H1 (cell line): ENCODE measurements around the gene WWC1. TPM values are rescaled to one million over a fixed set of nuclear protein-coding genes. Genes with fewer than 3 reads are reported as not detected.

Source experiments
- CTCF ChIA-PET: fragments of 300-600 bp; sonication (Branson Sonifier 250); formaldehyde crosslinking; loops from one replicate; lab custom pipeline; 2021; ENCODE audit not compliant: partially characterized antibody; lab: Charles Lee
- POLR2A ChIA-PET: fragments of 300-600 bp; sonication (Branson Sonifier 250); formaldehyde crosslinking; loops from one replicate; lab custom pipeline; 2021; ENCODE audit warnings: inconsistent platforms; ENCODE audit not compliant: partially characterized antibody; lab: Charles Lee
- DNase-seq, 2 experiments: peaks; one replicate each; pipeline versions ENCODE4 v3.0.0 to v3.0.0-alpha.2; 2010 to 2022; ENCODE audit warnings: low spot score in 2 of 2, low read depth in 1 of 2, mixed read lengths in 1 of 2
- FAIRE-seq: peaks from 2 replicates; lab custom pipeline; 2011; peaks lifted over from hg19 to GRCh38; lab: Jason Lieb, UNC
- H2AFZ ChIP-seq: 2 replicates; pipeline ENCODE4 v1.8.1; 2012; ENCODE audit warnings: low read length, inconsistent platforms
- H2AK5ac ChIP-seq: 2 replicates; pipeline ENCODE4 v1.6.1; 2013; ENCODE audit warnings: low read depth, low read length
- H2BK120ac ChIP-seq: replicated peaks from 2 replicates; pipeline ENCODE3; 2013; ENCODE audit warnings: low read depth, low read length, inconsistent platforms
- H2BK12ac ChIP-seq: 2 replicates; pipeline ENCODE4 v1.6.1; 2013; ENCODE audit warnings: low read depth, low read length
- H2BK15ac ChIP-seq: 2 replicates; pipeline ENCODE4 v1.6.1; 2013; ENCODE audit warnings: low read length
- H2BK20ac ChIP-seq: 2 replicates; pipeline ENCODE4 v1.6.1; 2013; ENCODE audit warnings: low read length
- H2BK5ac ChIP-seq: 2 replicates; pipeline ENCODE4 v1.6.1; 2013; ENCODE audit warnings: low read depth, low read length
- H3K14ac ChIP-seq: 2 replicates; pipeline ENCODE4 v1.6.1; 2013; ENCODE audit warnings: inconsistent platforms; ENCODE audit not compliant: insufficient read length
- H3K18ac ChIP-seq: 2 replicates; pipeline ENCODE4 v1.6.1; 2013; ENCODE audit warnings: low read length; ENCODE audit errors: extremely low read depth
- H3K23ac ChIP-seq: 2 replicates; pipeline ENCODE4 v1.6.1; 2013; ENCODE audit warnings: inconsistent platforms; ENCODE audit not compliant: insufficient read length
- H3K23me2 ChIP-seq: 2 replicates; pipeline ENCODE4 v1.6.1; 2013; ENCODE audit warnings: low read depth, low read length
- H3K27ac ChIP-seq: 2 replicates; pipeline ENCODE4 v1.6.1; 2011; ENCODE audit warnings: low read depth, low read length, inconsistent platforms
- H3K27me3 ChIP-seq, 4 experiments: replicated peaks in 1 of 4; 1 replicate in 1 of 4; 2 replicates in 3 of 4; pipeline versions ENCODE4 v1.6.1 to v1.8.1; 2011 to 2013; ENCODE audit warnings: low read length in 3 of 4, mild to moderate bottlenecking in 3 of 4, inconsistent platforms in 2 of 4, mixed read lengths in 2 of 4, moderate library complexity in 1 of 4; ENCODE audit not compliant: control insufficient read depth in 3 of 4, insufficient read depth in 3 of 4; ENCODE audit errors: extremely low read depth in 1 of 4
- H3K36me3 ChIP-seq, 4 experiments: 2 replicates each; pipeline versions ENCODE4 v1.6.1 to v1.8.1; 2011 to 2013; ENCODE audit warnings: mild to moderate bottlenecking in 4 of 4, low read length in 3 of 4, moderate library complexity in 2 of 4, control low read depth in 1 of 4, inconsistent platforms in 1 of 4; ENCODE audit not compliant: insufficient read depth in 4 of 4, control insufficient read depth in 2 of 4
- H3K4ac ChIP-seq: replicated peaks from 2 replicates; pipeline ENCODE3; 2013; ENCODE audit warnings: low read length, low read depth, mixed read lengths, inconsistent platforms; ENCODE audit not compliant: insufficient read length
- H3K4me1 ChIP-seq, 4 experiments: replicated peaks in 1 of 4; 1 replicate in 1 of 4; 2 replicates in 3 of 4; pipeline versions ENCODE4 v1.6.1 to v1.8.1; 2011 to 2013; ENCODE audit warnings: low read length in 3 of 4, inconsistent platforms in 2 of 4, mixed read lengths in 1 of 4; ENCODE audit not compliant: insufficient read depth in 4 of 4, control insufficient read depth in 3 of 4
- H3K4me2 ChIP-seq, 2 experiments: 2 replicates each; pipeline versions ENCODE4 v1.6.1 to v1.8.1; 2011 to 2013; ENCODE audit warnings: low read depth in 2 of 2, low read length in 2 of 2, control low read depth in 1 of 2, inconsistent platforms in 1 of 2, mild to moderate bottlenecking in 1 of 2; ENCODE audit not compliant: insufficient read depth in 1 of 2
- H3K4me3 ChIP-seq, 4 experiments: fragments of 200-600, 300-600 bp in 1 of 4; sonication (generic), shearing (Covaris generic), sonication (Bioruptor Twin) in 1 of 4; 2 replicates each; pipeline versions ENCODE4 v1.5.1 to v1.8.1; 2011 to 2016; ENCODE audit warnings: low read length in 4 of 4, low read depth in 3 of 4, control low read depth in 2 of 4, inconsistent platforms in 2 of 4, mild to moderate bottlenecking in 2 of 4, mixed read lengths in 1 of 4, moderate library complexity in 1 of 4; ENCODE audit not compliant: insufficient read depth in 2 of 4; ENCODE audit errors: extremely low read depth in 1 of 4
- H3K56ac ChIP-seq: replicated peaks from 2 replicates; pipeline ENCODE3; 2013; ENCODE audit warnings: low read depth, mild to moderate bottlenecking, mixed read lengths, low read length, inconsistent platforms; ENCODE audit not compliant: insufficient read length
- H3K79me1 ChIP-seq: 2 replicates; pipeline ENCODE4 v1.6.1; 2013; ENCODE audit warnings: low read depth, low read length, control low read depth
- H3K79me2 ChIP-seq, 2 experiments: 2 replicates each; pipeline versions ENCODE4 v1.6.1 to v1.8.1; 2012 to 2013; ENCODE audit warnings: low read length in 2 of 2, mild to moderate bottlenecking in 2 of 2, inconsistent platforms in 1 of 2; ENCODE audit not compliant: insufficient read depth in 2 of 2, control insufficient read depth in 1 of 2
- H3K9ac ChIP-seq, 4 experiments: replicated peaks in 1 of 4; 1 replicate in 1 of 4; 2 replicates in 3 of 4; pipeline versions ENCODE4 v1.6.1 to v1.8.1; 2011 to 2013; ENCODE audit warnings: low read depth in 3 of 4, low read length in 3 of 4, control low read depth in 2 of 4, mild to moderate bottlenecking in 2 of 4, moderate library complexity in 2 of 4, inconsistent platforms in 1 of 4; ENCODE audit errors: extremely low read depth in 1 of 4
- H3K9me3 ChIP-seq, 2 experiments: 2 replicates each; pipeline versions ENCODE4 v1.6.1 to v1.8.1; 2012 to 2013; ENCODE audit warnings: mild to moderate bottlenecking in 2 of 2, moderate library complexity in 2 of 2, control low read depth in 1 of 2, inconsistent platforms in 1 of 2, low read depth in 1 of 2, low read length in 1 of 2, mixed read lengths in 1 of 2; ENCODE audit not compliant: insufficient read depth in 2 of 2
- H4K20me1 ChIP-seq, 2 experiments: replicated peaks in 1 of 2; 2 replicates each; pipeline versions ENCODE3 to v1.8.1; 2011 to 2013; ENCODE audit warnings: inconsistent platforms in 2 of 2, low read length in 2 of 2, mild to moderate bottlenecking in 1 of 2; ENCODE audit not compliant: insufficient read depth in 2 of 2, control insufficient read depth in 1 of 2
- H4K5ac ChIP-seq: 2 replicates; pipeline ENCODE4 v1.6.1; 2013; ENCODE audit warnings: low read length, low read depth, mixed read lengths, inconsistent platforms; ENCODE audit not compliant: insufficient read length
- H4K8ac ChIP-seq: 2 replicates; pipeline ENCODE4 v1.8.0; 2013; ENCODE audit warnings: mild to moderate bottlenecking, moderate library complexity, low read length, inconsistent platforms; ENCODE audit not compliant: insufficient read depth; ENCODE audit errors: extremely low read depth
- H4K91ac ChIP-seq: replicated peaks from 2 replicates; pipeline ENCODE3; 2013; ENCODE audit warnings: low read length, mixed read lengths, inconsistent platforms; ENCODE audit not compliant: insufficient read length
- CBX5 ChIP-seq: fragments of 300-800, 300-1000 bp; sonication (generic); IDR thresholded peaks from 2 replicates; pipeline ENCODE4 v1.7.1; 2016; ENCODE audit warnings: antibody characterized with exemption, low read length, low read depth
- CEBPB ChIP-seq: IDR thresholded peaks from 2 replicates; pipeline ENCODE4 v1.6.1; 2012; ENCODE audit warnings: low read depth, low read length
- E2F6 ChIP-seq: IDR thresholded peaks from 2 replicates; pipeline ENCODE4 v1.6.1; 2012; ENCODE audit warnings: inconsistent platforms
- FOSL1 ChIP-seq: IDR thresholded peaks from 2 replicates; pipeline ENCODE4 v1.6.1; 2011; ENCODE audit warnings: mild to moderate bottlenecking, low read depth, low read length, moderate library complexity; ENCODE audit not compliant: insufficient read depth
- GTF2F1 ChIP-seq: IDR thresholded peaks from 2 replicates; pipeline ENCODE4 v1.6.1; 2012; ENCODE audit warnings: low read depth, low read length, improper control_type of control experiment, borderline replicate concordance
- MAFK ChIP-seq: IDR thresholded peaks from 2 replicates; pipeline ENCODE4 v1.6.1; 2012; ENCODE audit warnings: low read depth, mild to moderate bottlenecking, improper control_type of control experiment, low read length
- POLR2A ChIP-seq, 2 experiments: IDR thresholded peaks; 1 replicate in 1 of 2; 2 replicates in 1 of 2; pipeline ENCODE4 v1.6.1; 2011; ENCODE audit warnings: low read depth in 2 of 2, low read length in 2 of 2, mild to moderate bottlenecking in 2 of 2; ENCODE audit errors: control extremely low read depth in 1 of 2
- SIN3A ChIP-seq, 2 experiments: IDR thresholded peaks in 1 of 2; conservative IDR thresholded peaks in 1 of 2; 2 replicates each; pipeline ENCODE4 v1.6.1; 2011 to 2012; ENCODE audit warnings: low read length in 2 of 2, improper control_type of control experiment in 1 of 2, low read depth in 1 of 2, mild to moderate bottlenecking in 1 of 2
- SIRT6 ChIP-seq: IDR thresholded peaks from one replicate; pipeline ENCODE4 v1.7.1; 2012; ENCODE audit warnings: low read length, inconsistent platforms
- SRF ChIP-seq: IDR thresholded peaks from 2 replicates; pipeline ENCODE4 v1.6.1; 2011; ENCODE audit warnings: mild to moderate bottlenecking, low read depth, low read length, moderate library complexity
- TAF1 ChIP-seq: IDR thresholded peaks from 2 replicates; pipeline ENCODE4 v1.6.1; 2011; ENCODE audit warnings: mild to moderate bottlenecking, low read depth, low read length
- TBP ChIP-seq: IDR thresholded peaks from 2 replicates; pipeline ENCODE4 v1.6.1; 2011; ENCODE audit warnings: low read depth, low read length, improper control_type of control experiment
- YY1 ChIP-seq: IDR thresholded peaks from 2 replicates; pipeline ENCODE4 v1.6.1; 2011; ENCODE audit warnings: low read depth, mild to moderate bottlenecking, low read length
- WGBS, 2 experiments: shearing (Covaris generic) in 1 of 2; methylation state at CpG; one replicate each; pipeline versions ENCODE4 v1.1.6 to v1.1.7; 2013 to 2015; ENCODE audit warnings: low lambda C conversion rate in 2 of 2, mixed read lengths in 2 of 2, inconsistent platforms in 1 of 2, low coverage in 1 of 2, missing lambda C conversion rate in 1 of 2; ENCODE audit not compliant: insufficient replicate concordance in 2 of 2, insufficient coverage in 1 of 2, insufficient read length in 1 of 2; ENCODE audit errors: extremely low coverage in 1 of 2, missing lambda C conversion rate in 1 of 2; 5-methylcytosine and 5-hydroxymethylcytosine counted together
- polyA plus RNA-seq, 7 experiments: library from polyadenylated mRNA; depleted of rRNA in 3 of 7; stranded (reverse) in 5 of 7; unstranded in 2 of 7; fragments of >200 nt in 5 of 7; fragments of 200-250 nt in 2 of 7; gene quantifications; 1 replicate in 5 of 7; 2 replicates in 1 of 7; 4 replicates in 1 of 7; pipeline versions ENCODE4 v1.2.1 to v1.2.3, GENCODE V29; 2011 to 2013; ENCODE audit warnings: missing spikeins in 2 of 7, mixed read lengths in 2 of 7
- total RNA-seq: library from RNA; stranded (reverse); fragmentation: NEBNext Ultra II Directional; extraction: Animal tissue kit (Norgen Biotek cat#: 25700); gene quantifications from 2 replicates; pipeline ENCODE4 v1.2.1, GENCODE V29; 2021

Gene WWC1
- total and polyA plus RNA-seq, 2 of the 8 experiments (the other 6 are each of a cell fraction or from before 2014, with no cell fraction given) = 16.4 to 41.1 TPM

- Histone ChIP-seq H2BK120ac (no peak overlapping the region), H2AK5ac (no peak overlapping the region), H2BK20ac (no peak overlapping the region), H3K23me2 (no peaks in the 10 kb centered on the region; the same call in 1 of the 2 replicates), H3K14ac (no peak overlapping the region), H4K8ac (no peak overlapping the region), H3K4me2 (no peak overlapping the region), H3K18ac (no peak overlapping the region), H2AFZ (no peak overlapping the region), H3K9me3 (no peaks in the 10 kb centered on the region), H3K27me3 (no peaks in the 10 kb centered on the region; a peak in 1 of 7 replicates), H3K4ac (no peak overlapping the region), H3K27ac (no peak overlapping the region), H3K4me1 (peaks cover 0 to 9% (median under 1%) of the 10 kb centered on the region in 4 experiments; a peak in 3 of 7 replicates), H3K23ac (no peak overlapping the region), H2BK5ac (no peak overlapping the region), H3K79me1 (no peaks in the 10 kb centered on the region), H4K20me1 (no peaks in the 10 kb centered on the region), H3K56ac (no peak overlapping the region), H2BK15ac (no peak overlapping the region), H3K4me3 (no peak overlapping the region), H4K91ac (no peak overlapping the region), H4K5ac (no peak overlapping the region), H2BK12ac (no peak overlapping the region), H3K36me3 (no peaks in the 10 kb centered on the region), H3K9ac (no peak overlapping the region), H3K79me2 (no peaks in the 10 kb centered on the region)
- DNase-seq (no peak), FAIRE-seq (no peak)
- WGBS, 2 experiments = 96% methylated on average over 6 of the region's 6 CpGs; no CpG with 5 or more reads in 1 of the 2 experiments
- POLR2A ChIA-PET = no interaction called here
- no peak for TF ChIP-seq POLR2A (IDR thresholded peaks at IDR 0.05; ENCODE audit: control extremely low read depth in 1 of 2, low read depth in 2 of 2, low read length in 2 of 2)
- no peak for TF ChIP-seq SIRT6
- no peak for TF ChIP-seq CEBPB
- TF ChIP-seq YY1 = no peak
- no peak for TF ChIP-seq SIN3A (conservative IDR thresholded peaks at IDR 0.05 in 1 of 2, IDR thresholded peaks at IDR 0.05 in 1 of 2; ENCODE audit: low read depth in 1 of 2, low read length in 2 of 2)
- no peak for TF ChIP-seq E2F6
- TF ChIP-seq GTF2F1 = no peak
- TF ChIP-seq SRF = no peak
- TF ChIP-seq TBP = no peak
- no peak for TF ChIP-seq FOSL1
- no peak for TF ChIP-seq MAFK
- no peak for TF ChIP-seq TAF1
- no peak for TF ChIP-seq CBX5
- CTCF ChIA-PET = interaction anchor here (0.7 kb wide), 1 partner anchor 172 kb away, joined by 3 read pairs; no protein-coding TSS in a partner anchor
Observed at GRCh38 chr5:168266016-168266415, 25.4 kb upstream of the WWC1 start.
